Measurements from ENCODE around the gene PDCD1. TPM values are rescaled to one million over a fixed set of nuclear protein-coding genes. Genes with fewer than 3 reads are reported as not detected.
"Not testable (repeated sequence)": the region's sequence is repeated elsewhere in the genome, so short reads cannot be mapped to it uniquely, and the experiment has no call there.

PDCD1 gene
- total RNA-seq, 1 donor from 2014 or later, result not detected

DNA sequence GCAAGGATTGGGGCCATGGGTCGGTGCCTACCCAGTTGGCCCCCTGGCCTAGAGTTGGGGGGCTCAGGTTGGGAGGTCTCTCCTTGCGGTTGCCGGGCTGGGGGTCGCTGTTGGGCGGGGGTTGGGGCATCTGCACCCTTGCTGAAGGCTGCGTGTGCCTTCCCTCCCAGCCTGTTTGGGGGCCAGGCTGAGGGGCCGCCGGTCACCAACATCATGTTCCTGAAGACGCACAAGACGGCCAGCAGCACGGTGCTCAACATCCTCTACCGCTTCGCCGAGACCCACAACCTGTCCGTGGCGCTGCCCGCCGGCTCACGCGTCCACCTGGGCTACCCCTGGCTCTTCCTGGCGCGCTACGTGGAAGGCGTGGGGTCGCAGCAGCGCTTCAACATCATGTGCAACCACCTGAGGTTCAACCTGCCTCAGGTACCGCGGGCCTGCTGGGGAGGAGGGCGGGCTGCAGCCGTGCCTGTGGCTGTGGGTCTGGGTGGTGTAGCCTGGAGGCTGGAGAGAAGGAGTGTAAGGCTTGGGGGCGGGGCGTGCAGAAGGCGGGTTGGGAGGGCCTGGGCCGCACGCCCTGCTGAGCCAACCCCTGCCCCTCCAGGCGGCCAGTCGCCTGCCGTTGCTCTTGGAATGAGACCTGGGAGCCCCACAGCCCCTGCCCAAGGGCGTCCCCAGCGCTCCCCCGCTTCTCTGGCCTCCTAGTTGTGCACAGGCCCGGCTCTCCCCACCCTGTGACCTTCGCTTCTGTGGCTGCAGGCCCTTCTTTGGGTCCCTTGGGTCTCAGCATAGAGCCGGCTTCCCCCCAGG is 56.9 kb downstream of the PDCD1 start:
- no peak for DNase-seq (ENCODE audit: low read depth in 2 of 2)

DNA sequence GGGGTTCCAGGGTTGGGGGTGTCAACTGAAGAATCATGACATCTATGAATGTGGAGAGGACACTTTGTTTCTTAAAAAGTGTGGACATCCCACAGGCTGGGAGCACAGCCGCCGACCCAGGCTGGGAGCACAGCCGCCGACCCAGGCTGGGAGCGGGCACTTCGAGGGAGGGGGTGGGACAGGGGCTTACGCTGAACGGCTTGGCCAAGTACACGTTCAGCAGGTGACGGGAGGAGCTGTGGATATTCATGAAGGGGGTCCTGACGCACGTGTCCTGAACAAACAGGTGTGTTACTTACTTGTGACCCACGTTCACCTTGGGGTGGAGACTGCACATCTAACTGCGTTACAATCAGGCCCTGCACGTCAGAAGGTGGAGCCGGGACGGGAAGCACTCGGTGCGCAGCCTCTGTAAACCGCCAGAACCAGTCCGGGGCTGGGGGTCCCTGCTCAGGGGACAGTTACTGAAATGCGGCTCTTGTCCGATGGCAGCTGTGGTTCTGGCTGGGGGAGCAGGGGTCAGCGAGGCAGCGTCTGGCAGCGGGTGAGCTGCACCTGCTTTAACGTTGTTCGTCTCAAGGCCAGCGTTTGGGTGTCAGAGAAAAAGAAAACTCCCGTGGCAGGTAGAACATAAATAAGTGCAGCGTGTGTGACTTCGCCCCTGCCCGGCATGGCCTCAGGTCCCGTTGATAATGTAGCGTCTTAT is 58.3 kb downstream of the PDCD1 start:
- not testable (repeated sequence) for DNase-seq (ENCODE audit: low read depth in 2 of 2)

Other genes with a start within 250 kb of the PDCD1 start
- 30.5 and 39.1 TPM in 2 replicates for gene THAP4, start 221.7 kb downstream of the PDCD1 start, total RNA-seq
- gene ATG4B, start 221.2 kb downstream of the PDCD1 start, total RNA-seq, result 26.2 and 39.1 TPM in 2 replicates
- 22.0 and 30.3 TPM in 2 replicates for gene DTYMK, start 172.1 kb downstream of the PDCD1 start, total RNA-seq
- gene ING5, start 156.9 kb downstream of the PDCD1 start, total RNA-seq, result 15.3 and 26.4 TPM in 2 replicates
- gene D2HGDH, start 124.3 kb downstream of the PDCD1 start, total RNA-seq, result 7.8 and 13.1 TPM in 2 replicates
- gene GAL3ST2, start 82.1 kb downstream of the PDCD1 start, total RNA-seq, result not detected in 2 replicates
- gene NEU4, start 49.7 kb downstream of the PDCD1 start, total RNA-seq, result under 0.01 and 0.22 TPM in 2 replicates
- gene RTP5, start 10.8 kb upstream of the PDCD1 start, total RNA-seq, result not detected in 2 replicates

All from lung microvascular endothelial cell (primary cell).